K562 (cell line): ENCODE data around the gene LTBP2. TPM values are rescaled to one million over a fixed set of nuclear protein-coding genes. Genes with fewer than 3 reads are reported as not detected.

Experiments used
- ATF3 ChIP-seq, 2 experiments: fragments of 450-650 bp in 1 of 2; sonication (generic) in 1 of 2; formaldehyde crosslinking in 1 of 2; IDR thresholded peaks in 1 of 2; conservative IDR thresholded peaks in 1 of 2; 2 replicates each; pipeline versions ENCODE4 v1.6.1 to v1.8.1; 2016 to 2023; ENCODE audit warnings: mild to moderate bottlenecking in 2 of 2, moderate library complexity in 2 of 2, inconsistent platforms in 1 of 2, missing genetic modification reagents in 1 of 2
- CCAR2 ChIP-seq: fragments of 200-400 bp; formaldehyde crosslinking; IDR thresholded peaks from 2 replicates; pipeline ENCODE4 v1.6.1; 2017; ENCODE audit warnings: mild to moderate bottlenecking, low read depth, low read length
- CREB1 ChIP-seq, 2 experiments: sonication (generic) in 1 of 2; formaldehyde crosslinking in 1 of 2; IDR thresholded peaks; 2 replicates each; pipeline versions ENCODE4 v1.6.1 to v1.8.0; 2012 to 2022; ENCODE audit warnings: inconsistent platforms in 1 of 2, mild to moderate bottlenecking in 1 of 2, missing genetic modification reagents in 1 of 2, moderate library complexity in 1 of 2
- FUS ChIP-seq: fragments of 200-400 bp; formaldehyde crosslinking; optimal IDR thresholded peaks from 2 replicates; pipeline ENCODE3; 2017; ENCODE audit warnings: low read depth, low read length
- PHF8 ChIP-seq: fragments of 200-600 bp; sonication (generic); IDR thresholded peaks from 2 replicates; pipeline ENCODE4 v1.6.1; 2012; ENCODE audit warnings: mixed run types, mild to moderate bottlenecking, inconsistent platforms, low read length, moderate library complexity, borderline replicate concordance
- RFX5 ChIP-seq: IDR thresholded peaks from 2 replicates; pipeline ENCODE4 v1.6.1; 2011; ENCODE audit warnings: low read depth, mild to moderate bottlenecking, improper control_type of control experiment, low read length
- ZNF124 ChIP-seq: sonication (generic); formaldehyde crosslinking; IDR thresholded peaks from 2 replicates; pipeline ENCODE4 v1.8.1; 2022; ENCODE audit warnings: missing genetic modification reagents
- ZNF280B ChIP-seq: fragments of 250-450 bp; sonication (Bioruptor Pico); IDR thresholded peaks from 2 replicates; pipeline ENCODE4 v1.5.1; 2021; ENCODE audit warnings: mild to moderate bottlenecking
- ZNF407 ChIP-seq: fragments of 450-650 bp; IDR thresholded peaks from 2 replicates; pipeline ENCODE4 v1.6.1; 2016; ENCODE audit warnings: low read depth
- ZNF75A ChIP-seq: fragments of 450-650 bp; formaldehyde crosslinking; IDR thresholded peaks from 2 replicates; pipeline ENCODE4 v1.4.0; 2020; ENCODE audit warnings: mild to moderate bottlenecking
- polyA plus RNA-seq, 8 experiments: library from polyadenylated mRNA; depleted of rRNA in 4 of 8; stranded (reverse) in 5 of 8; unstranded in 3 of 8; fragments of >200 nt; fragmentation: Nextera tagmentation in 2 of 8; fragmentation: Illumina TruSeq in 1 of 8; extraction: Ambion mirVana in 2 of 8; extraction: Trizol in 1 of 8; gene quantifications; 2 replicates each; pipeline versions ENCODE4 v1.2.1 to v1.2.3, GENCODE V29; 2011 to 2014; ENCODE audit warnings: inconsistent platforms in 1 of 8, missing spikeins in 1 of 8
- total RNA-seq, 7 experiments: library from RNA; depleted of rRNA in 6 of 7; stranded (reverse); fragments of >200 nt in 6 of 7; fragmentation: Illumina TruSeq in 2 of 7; extraction: Trizol in 2 of 7; gene quantifications; 2 replicates each; pipeline versions ENCODE4 v1.2.1 to v1.2.3, GENCODE V29; 2011 to 2021; ENCODE audit warnings: low replicate concordance in 1 of 7

LTBP2 gene
- total and polyA plus RNA-seq, 9 of the 15 experiments (the other 6 are each of a cell fraction or from before 2014, with no cell fraction given) = under 0.01 to 0.18 (median 0.03) TPM; not detected in 3

- TF ChIP-seq ZNF407 = no peak
- no peak for TF ChIP-seq ZNF124 (CRISPR knock-in tag)
- no peak for TF ChIP-seq FUS
- no peak for TF ChIP-seq PHF8
- TF ChIP-seq RFX5 = no peak
- no peak for TF ChIP-seq CCAR2
- TF ChIP-seq CREB1 (IDR thresholded peaks at IDR 0.05) = no peak
- TF ChIP-seq CREB1 (CRISPR knock-in tag; IDR thresholded peaks at IDR 0.05) = no peak
- TF ChIP-seq ZNF280B (CRISPR knock-in tag) = no peak
- TF ChIP-seq ZNF75A = no peak
- no peak for TF ChIP-seq ATF3 (IDR thresholded peaks at IDR 0.05)
- no peak for TF ChIP-seq ATF3 (CRISPR knock-in tag; conservative IDR thresholded peaks at IDR 0.05)
- TF ChIP-seq, all 486 proteins: peak for 0
Observed at GRCh38 chr14:74558655-74559054, 53.4 kb downstream of the LTBP2 start (continued).
